Germinal center (tissue), 1 donor: ENCODE measurements around the gene OTULINL.

Source experiments
- DNase-seq: peaks from one replicate; pipeline ENCODE4 v3.0.0; 2012; ENCODE audit warnings: mixed read lengths, low spot score

The OTULINL gene

DNA sequence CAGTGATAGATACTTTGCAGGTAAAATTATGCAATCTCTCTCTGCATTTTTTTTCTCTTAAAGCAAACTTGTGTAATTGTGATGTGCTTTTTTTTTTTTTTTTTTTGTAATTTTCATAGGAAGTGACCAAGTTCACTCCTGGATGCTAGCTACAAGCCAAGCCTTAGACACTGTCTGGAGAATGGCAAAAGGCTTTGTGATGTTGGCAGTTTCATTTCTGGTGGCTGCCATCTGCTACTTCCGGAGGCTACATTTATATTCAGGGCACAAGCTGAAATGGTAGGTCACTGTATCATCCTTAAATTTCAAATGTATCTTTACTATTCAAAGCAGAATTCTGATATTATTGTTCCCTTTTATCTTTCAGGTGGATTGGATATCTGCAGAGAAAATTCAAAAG lies 19.3 kb downstream of the OTULINL start:
- DNase-seq, result no peak

DNA sequence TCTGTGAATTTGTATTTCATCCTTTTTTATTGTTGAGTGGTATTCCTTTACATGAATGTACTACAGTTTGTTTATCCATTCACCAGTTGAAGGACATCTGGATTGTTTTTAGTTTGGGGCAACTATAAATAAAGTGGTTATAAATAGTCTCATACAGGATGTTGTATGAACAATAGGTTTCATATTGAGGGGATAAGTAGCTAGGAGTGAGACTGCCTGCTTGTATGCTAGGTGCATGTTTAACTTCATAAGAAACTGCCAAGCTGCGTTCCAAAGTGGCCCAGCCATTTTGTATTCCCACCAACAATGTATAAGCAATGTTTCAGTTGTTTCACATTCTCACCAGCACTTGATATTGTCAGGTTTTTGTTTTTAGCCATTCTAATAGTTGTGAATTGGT lies 21.5 kb downstream of the OTULINL start:
- DNase-seq, result no peak

DNA sequence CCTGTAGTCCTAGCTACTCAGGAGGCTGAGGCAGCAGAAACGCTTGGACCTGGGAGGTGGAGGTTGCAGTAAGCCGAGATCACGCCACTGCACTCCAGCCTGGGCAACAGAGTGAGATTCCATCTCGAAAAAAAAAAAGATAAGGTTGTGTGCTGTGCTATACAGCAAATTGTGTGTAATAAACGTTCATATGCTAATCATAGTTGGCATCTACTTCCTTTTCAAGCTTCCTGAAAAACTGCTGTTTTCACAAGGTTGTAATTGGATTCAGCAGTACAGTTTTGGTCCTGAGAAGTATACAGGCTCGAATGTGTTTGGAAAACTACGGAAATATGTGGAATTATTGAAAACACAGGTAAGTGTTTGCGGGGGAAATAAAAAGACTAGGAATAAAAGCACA lies 25.5 kb downstream of the OTULINL start:
- no peak for DNase-seq

DNA sequence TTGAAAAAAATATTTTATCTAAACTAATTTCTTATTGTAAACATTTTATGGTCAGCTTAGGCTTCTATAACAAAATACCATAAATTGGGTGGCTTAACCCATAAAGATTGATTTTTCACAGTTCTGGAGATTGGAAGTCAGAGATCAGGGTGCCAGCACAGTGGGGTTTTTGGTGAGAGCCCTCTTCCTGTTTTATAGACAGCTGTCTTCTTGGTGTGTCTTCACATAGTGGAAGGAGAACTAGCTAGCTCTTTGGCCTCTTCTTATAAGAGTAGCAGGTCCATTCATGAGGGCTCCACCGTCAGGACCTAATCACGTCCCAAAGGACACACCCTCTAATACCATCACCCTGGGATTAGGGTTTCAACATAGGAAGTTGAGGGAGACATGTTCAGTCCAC lies 26.6 kb downstream of the OTULINL start:
- no peak for DNase-seq

DNA sequence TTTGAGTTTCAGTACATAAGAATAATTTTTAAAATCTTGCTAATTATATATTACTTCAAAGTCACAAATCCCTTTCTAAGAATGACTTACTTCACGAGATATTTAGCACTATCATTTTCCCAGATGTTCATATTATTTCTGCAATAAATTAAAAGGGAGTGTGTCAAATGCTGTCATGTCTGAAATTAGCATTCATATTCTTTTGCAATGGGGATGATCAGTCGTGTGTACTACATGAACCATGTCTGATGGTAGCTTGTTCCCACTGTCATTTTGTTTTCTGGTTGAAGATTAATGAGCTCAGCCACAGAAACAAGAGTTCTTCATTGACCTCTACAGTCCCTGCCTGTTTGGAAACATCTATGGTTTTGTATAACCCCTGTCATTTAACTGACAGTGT lies 30.1 kb downstream of the OTULINL start:
- no peak for DNase-seq

DNA sequence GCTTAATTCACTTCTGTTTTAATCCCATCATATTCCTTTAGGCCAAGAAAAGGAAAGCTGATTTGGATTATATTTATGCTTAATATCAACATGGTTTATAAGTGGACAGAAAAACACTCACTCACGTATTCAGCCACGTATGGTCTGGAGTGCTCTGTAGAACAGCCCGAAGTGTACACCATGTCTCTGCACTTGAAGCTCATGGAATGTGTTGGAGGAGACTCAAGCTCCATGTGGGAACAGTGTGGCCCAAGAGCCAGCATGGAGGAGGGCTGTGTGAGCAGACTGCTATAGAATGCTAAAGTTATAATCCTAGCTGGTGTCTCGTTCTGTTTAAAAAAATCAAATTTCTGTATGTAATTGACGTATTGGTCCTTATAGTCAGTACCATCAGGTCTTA lies 32.9 kb downstream of the OTULINL start:
- DNase-seq, result no peak

DNA sequence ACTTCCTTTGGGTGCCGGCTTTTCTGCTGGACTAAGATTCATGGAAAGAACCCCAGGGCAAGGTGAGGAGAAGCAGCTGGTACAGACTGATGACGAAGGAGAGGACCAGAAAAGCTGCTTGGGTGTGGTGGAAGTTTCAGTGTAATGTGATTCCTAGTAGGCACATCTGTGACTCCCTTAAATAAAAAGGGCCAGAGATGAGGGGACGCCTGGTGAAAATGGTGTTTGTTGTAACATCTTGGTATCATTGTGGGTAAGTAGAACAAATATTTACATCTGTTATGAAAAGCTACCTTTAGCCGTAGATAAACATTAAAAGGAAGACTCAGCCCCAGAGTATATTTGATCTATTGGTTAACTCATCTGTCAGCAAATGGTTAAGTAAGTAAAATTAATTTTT lies 33.8 kb downstream of the OTULINL start:
- DNase-seq, result no peak

DNA sequence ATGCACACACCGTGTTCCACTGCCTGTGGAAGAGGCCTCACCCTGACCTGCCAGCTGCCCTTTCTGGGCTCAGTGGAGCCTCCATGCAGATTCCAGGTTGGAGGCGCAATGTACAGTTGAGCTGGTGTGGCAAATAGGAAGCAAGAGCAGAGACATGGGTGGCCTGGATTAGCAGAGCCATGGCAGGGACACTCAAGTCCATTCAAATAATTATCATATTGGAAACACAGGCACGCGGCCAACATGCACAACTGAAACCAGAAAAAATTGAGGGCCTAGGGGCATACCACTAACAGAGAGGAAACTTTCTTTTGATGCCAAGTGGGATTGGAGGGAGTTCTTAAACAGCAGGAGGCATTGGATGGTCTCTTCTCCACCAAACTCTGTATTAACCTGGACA lies 35.8 kb downstream of the OTULINL start:
- no peak for DNase-seq

DNA sequence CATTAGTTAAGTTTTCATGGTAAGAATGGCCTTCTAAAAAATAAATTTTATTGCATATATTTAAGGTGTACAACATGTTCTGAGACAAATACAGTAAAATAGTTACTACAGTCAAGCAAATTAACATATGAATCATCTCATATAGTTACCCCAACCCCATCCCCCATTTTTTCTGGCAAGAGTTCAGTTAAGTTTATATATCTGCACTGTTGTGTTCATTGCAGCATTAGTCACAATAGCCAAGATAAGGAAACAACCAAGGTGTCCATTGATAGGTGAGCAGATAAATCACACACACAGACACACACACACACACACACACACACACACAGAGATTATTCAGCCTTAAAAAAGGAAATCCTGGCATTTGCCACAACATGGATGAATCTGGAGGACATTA lies 45.7 kb downstream of the OTULINL start:
- DNase-seq, result no peak

DNA sequence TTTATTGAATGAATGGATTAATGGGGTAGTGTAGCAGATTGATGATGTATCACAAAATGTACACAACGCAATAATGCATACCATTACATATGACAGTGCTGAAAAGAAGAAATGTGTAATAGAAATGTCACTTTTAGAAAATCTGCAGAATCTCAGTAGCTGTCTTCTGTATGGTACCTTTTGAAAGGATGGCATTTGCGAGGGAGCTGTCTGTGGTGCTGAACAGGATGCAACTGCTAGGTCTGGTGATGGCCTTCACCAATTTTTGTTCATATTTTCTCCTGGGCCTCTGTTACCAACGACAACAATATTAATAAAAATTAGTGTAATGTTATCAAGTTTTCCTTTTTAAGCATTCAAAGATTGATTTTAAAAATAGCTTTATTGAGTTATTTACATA lies 46.8 kb downstream of the OTULINL start:
- peak; percentile 38 for DNase-seq

DNA sequence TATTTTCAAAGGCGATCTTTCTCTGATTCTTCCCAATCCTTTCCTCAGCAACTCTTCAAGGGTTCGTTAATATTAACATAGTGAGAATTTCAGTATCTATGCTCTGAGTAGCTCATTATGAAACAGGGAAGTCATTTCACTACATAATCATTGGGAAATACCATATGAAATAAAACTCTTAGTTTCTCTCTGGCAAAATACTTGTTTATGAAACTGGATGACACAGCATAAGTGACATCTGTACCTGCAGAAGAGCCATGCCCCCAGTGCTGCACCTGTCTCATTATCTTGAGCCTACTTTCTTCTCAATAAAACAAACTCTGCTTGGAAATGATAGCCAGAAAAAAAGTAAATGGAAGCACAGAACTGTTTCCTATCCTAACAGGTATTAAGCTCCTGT lies 49.1 kb downstream of the OTULINL start:
- no peak for DNase-seq

DNA sequence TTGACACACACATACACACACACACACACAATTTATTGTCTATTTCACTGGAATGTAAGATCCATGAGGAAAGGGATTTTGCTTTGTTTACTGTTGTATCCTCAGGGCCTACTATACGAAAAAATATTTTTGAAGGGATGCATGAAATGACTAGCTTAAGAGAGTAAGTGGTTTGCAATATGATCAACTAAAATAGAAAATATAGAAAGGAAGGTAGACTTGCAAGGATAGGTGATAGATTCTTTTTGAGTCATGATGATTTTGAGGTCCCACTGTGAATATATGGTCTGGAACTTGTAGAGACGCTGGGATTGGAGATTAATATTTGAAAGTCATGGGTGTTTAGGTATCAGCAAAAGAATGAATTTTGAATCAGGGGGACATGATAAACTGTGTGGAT lies 54.1 kb downstream of the OTULINL start:
- DNase-seq, result no peak

DNA sequence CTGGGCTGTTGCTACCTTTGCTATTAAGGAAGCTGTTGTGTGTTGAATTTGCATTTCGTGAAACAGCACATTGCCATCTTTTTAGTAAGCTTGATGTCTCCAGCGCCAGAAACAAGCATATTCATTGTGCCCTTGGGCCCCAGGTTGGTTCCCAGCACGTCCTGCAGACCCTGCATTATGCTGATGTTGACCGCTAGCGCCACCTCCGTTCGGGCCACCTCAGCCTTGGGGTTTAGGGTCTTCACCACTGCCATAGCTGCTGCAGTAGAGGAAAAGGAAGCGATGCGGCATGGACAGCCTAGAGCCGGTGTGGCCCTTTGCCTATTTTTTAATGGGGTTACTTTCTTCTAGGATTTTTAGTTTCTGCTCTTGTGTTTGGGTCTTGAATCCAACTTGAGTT lies 59.2 kb downstream of the OTULINL start:
- DNase-seq, result no peak

DNA sequence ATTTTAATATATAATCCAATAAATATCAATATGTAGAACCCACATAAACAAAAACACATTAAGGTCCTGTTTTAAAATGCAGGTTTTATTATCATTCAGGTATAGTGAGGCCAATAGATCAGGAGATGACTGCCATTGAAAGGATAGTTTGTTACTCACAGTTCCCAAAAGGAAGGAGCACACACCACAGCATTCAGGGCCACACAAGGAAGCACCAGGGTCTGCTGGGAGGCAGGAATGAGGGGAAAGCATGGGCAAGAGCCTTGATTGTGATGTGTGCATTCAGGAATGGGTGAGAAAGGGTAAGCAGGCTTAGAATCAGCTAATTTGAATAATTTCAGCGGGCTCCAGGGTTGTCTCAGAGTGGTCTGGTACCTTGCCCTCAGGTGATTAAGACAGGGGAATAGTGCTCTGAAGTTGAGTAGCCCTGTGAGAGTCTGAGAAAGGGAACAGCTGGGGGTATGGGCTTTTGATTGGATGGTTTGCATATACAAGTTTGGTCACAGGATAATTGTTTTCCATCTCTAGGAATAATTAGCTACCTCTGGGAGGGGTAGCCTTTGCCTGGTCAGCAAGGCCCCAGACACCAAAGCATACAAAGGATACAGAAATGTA lies 63.1 kb downstream of the OTULINL start:
- no peak for DNase-seq

DNA sequence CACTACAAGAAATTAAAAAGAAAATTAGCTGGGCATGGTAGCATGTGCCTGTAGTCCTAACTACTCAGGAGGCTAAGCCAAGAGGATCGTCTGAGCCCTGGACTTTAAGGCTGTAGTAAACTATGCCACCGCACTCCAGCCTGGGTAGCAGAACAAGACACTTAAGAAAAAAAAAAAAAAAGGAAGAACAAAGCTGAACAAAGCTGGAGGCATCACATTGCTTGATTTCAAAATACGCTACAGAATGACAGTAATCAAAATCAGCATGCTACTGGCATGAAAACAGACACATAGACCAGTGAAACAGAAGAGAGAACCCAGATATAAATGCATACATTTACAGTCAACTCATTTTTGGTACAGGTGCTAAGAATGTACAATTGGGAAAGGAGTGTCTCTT lies 68.5 kb downstream of the OTULINL start:
- no peak for DNase-seq

DNA sequence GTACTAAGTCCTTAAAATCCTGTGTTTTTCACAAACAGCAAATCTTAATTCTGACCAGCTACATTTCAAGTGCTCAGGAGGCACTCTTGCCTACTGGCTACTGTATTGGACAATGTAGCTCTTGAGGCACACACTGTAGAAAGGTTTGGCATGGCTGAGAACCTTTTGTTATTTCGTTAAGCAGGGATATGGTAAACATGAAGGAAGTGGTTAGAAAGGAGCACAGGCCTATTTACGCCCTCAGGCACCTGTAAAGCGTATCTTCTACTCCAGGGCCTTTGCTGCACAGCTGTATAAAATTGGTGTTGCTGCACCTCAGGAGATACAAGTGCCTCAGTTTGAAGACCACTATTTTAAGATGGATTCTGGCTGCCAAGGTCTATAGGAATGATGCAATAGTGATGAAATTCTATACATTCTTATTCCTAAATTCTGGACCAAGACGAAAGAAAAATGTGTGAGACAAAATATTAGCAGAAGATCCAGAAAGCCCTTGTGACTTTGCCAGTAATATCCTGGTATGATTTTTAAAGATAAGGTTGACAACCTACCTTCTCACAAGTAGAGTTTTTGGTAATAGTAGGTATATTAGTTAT lies 73.7 kb downstream of the OTULINL start:
- DNase-seq, result no peak

DNA sequence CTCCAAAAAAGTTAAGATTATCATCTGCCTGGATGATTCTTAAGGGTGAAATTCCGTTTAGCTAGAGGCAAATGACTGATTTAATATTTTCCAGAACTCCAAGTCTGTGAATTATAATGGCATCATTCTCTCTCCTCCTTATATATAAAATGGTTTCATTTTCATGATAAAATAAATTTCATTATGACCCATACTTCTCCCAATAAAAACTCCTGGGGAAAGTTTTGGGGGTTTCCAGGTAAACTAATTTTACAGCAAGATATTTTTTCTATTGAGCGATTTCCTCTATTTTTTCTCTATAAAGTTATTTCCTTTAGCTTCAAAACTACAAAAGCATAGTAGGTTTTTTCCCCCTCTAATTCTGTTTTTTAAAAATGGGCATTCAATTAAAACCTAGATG lies 75.3 kb downstream of the OTULINL start:
- no peak for DNase-seq

DNA sequence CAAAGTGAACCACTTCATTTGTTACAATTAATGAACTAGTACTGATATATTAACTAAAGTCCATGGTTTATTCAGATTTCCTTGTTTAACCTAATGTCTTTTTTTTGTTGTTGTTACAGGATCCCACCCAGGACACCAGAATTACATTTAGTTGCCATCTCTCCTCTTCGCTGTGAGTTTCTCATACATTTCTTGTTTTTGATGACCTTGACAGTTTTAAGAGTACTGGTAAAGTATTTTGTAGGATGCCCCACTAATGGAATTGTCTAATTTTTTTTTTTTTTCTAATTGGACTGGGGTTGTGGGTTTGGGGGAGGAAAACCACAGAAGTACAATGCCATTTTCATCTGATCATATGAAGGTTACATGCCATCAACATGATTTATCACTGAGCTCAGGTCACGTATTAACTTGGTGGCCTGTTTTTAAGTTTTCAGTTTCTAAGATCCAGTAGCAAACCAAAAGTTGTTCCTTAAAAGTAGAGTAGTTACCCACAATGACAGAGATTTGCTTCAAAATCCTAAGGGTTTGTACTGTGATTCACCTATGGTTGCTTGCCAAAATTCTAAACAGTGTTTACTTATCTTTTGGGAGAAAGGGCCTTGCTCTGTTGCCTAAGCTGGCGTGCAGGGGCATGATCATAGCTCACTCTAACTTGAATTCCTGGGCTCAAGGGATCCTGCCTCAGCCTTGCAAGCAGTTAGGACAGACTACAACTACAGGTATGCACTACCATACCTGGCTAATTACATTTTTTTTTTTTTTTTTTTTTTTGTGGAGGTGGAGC lies 78.4 kb downstream of the OTULINL start:
- DNase-seq, result no peak

DNA sequence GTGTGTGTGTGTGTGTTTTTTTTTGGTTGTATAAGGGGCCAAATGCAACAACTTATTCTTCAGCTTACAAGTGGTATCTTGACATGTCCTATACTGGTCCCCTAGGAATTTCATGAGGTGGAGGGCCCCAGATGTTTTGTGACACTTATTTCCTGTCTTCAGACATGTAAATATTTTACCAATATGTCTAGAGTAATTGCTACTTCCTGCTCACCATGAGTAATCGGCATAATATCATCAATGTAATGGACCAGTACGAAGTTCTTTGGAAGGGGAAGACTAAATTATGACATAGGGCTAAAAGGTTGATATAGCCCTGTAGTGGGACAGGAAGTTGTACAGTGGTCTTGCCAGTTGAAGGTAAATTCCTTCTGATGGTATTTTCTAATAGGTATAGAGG lies 79.2 kb downstream of the OTULINL start:
- DNase-seq, result no peak
